IPS-15b (cell line): Measurements from ENCODE around the gene UQCR11.

ENCODE experiments used
- H3K27me3 ChIP-seq: one replicate; pipeline ENCODE4 v1.6.1; 2013; ENCODE audit warnings: low read length; ENCODE audit not compliant: control insufficient read depth, insufficient read depth
- H3K36me3 ChIP-seq: one replicate; pipeline ENCODE4 v1.6.1; 2013; ENCODE audit warnings: low read length; ENCODE audit not compliant: control insufficient read depth, insufficient read depth
- H3K4me1 ChIP-seq: one replicate; pipeline ENCODE4 v1.6.1; 2013; ENCODE audit warnings: mild to moderate bottlenecking, low read length; ENCODE audit not compliant: control insufficient read depth, insufficient read depth
- H3K4me3 ChIP-seq: one replicate; pipeline ENCODE4 v1.5.1; 2013; ENCODE audit warnings: low read depth, low read length
- H3K9ac ChIP-seq: one replicate; pipeline ENCODE4 v1.6.1; 2013; ENCODE audit warnings: low read depth, mild to moderate bottlenecking, low read length
- H3K9me3 ChIP-seq: one replicate; pipeline ENCODE4 v1.6.1; 2013; ENCODE audit warnings: mild to moderate bottlenecking, low read length; ENCODE audit not compliant: control insufficient read depth, insufficient read depth

The UQCR11 gene

DNA sequence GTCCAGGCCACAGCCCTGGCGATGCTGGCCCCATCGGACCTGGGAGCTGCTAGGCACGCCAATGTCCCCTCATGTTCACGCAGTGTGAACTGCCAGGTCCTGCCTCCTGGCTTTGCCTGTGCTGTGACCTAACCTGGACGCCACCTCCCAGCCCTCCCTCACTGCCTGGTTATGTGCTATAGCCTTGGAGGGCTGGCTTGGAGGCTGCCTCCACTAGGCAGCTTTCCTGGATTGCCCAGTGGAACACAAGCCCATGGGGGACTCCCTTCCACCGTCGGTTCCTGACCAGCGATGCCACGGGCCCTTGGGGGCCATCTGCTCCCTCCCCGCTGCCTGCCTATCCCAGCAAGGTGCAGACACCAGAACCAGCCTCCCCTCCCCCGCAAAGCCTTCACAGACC lies 15.2 kb upstream of the UQCR11 start:
- Histone ChIP-seq H3K27me3 (no peaks in the 10 kb centered on the region), H3K4me3 (no peak overlapping the region), H3K36me3 (peaks cover 72% of the 10 kb centered on the region), H3K9me3 (no peaks in the 10 kb centered on the region), H3K9ac (no peak overlapping the region), H3K4me1 (no peaks in the 10 kb centered on the region)

DNA sequence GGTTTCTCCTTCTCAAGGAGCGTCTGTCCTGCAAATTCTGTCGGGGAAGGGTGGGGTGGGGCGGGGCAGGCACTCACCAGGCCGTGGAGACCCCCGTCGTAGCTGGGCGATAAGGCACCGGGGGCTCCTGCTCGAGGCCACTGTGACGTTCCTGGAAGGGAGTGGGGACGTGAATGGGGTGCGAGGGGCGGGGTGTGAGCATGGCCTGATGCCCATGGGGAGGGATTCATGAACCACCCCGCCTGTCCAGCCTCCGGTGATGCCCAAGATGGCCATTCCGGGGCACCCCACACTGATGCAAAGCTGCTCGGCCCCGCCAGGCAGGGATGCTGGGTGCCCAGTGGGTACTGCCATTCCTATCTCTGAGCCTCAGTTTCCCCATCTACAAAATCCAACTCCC lies 14.4 kb upstream of the UQCR11 start:
- H3K4me1 ChIP-seq: no peaks in the 10 kb centered on the region
- H3K36me3 ChIP-seq: peaks cover 75% of the 10 kb centered on the region
- no peaks in the 10 kb centered on the region for H3K9me3 ChIP-seq
- no peak overlapping the region for H3K9ac ChIP-seq
- H3K4me3 ChIP-seq: no peak overlapping the region
- no peaks in the 10 kb centered on the region for H3K27me3 ChIP-seq

DNA sequence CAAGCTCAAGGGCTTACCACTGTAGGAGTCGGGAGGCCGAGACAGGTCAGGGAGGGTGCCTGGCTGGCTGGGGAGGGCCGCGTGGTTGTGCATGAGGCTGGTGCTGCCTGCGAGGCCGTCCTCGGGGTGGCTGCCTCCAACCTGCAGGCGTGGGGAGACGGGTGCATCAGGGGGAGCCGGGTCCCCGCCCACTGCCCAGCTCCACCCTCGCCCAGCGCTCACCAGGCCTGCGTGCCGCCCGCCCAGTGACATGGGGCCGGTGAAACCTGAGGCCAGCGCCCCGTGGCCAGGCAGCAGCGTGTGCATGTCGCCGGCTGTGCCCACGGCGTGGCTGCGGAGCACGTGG lies 13.8 kb upstream of the UQCR11 start:
- Histone ChIP-seq H3K9me3 (no peaks in the 10 kb centered on the region), H3K4me1 (no peaks in the 10 kb centered on the region), H3K4me3 (no peak overlapping the region), H3K9ac (no peak overlapping the region), H3K36me3 (peaks cover 80% of the 10 kb centered on the region), H3K27me3 (no peaks in the 10 kb centered on the region)

DNA sequence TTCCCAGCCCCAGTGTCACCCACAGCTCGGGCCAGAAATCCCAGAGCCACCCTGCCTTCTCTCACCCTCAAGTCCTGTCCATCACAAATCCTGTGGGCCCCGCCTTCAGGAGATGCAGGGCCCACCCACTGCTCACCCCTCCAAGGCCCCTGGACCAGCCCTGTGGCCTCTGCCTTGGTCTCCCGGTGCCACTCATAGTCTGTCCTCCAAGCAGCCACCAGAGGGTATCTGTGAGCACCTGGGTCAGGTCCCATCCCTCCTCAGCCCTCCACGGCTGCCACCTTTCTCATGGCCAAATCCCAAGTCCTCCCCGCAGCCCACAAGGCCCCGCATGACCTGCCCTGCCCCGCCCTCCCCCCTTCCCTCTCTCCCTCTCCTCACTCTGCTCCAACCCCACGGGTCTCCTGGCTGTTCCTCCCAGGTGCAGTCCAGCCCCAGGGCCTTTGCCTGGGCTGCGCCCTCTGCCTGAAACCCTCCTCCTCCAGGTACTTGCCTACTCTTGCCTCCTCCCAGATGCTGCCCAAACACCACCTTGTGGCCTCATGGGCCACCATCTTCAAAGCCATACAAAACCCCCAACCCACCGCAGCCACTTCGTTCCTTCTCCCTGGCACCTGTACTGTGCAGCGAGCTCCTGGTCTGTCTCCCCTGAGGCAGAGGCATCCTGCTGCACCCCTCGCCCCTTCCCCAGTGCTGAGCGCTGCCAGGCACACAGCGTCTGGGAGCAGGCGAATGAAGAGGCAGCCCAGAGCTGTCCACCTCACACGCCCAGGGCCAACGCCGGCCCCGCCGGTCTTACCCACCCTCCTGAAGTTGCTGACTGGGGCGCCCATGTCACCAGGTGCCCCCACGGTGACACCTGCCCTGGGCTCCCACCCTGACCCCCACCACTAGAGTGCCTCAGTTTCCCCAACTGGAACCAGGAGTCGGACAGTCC lies 13.2 kb upstream of the UQCR11 start:
- Histone ChIP-seq H3K9me3 (no peaks in the 10 kb centered on the region), H3K27me3 (no peaks in the 10 kb centered on the region), H3K9ac (no peak overlapping the region), H3K4me1 (no peaks in the 10 kb centered on the region), H3K36me3 (peaks cover 79% of the 10 kb centered on the region), H3K4me3 (no peak overlapping the region)

DNA sequence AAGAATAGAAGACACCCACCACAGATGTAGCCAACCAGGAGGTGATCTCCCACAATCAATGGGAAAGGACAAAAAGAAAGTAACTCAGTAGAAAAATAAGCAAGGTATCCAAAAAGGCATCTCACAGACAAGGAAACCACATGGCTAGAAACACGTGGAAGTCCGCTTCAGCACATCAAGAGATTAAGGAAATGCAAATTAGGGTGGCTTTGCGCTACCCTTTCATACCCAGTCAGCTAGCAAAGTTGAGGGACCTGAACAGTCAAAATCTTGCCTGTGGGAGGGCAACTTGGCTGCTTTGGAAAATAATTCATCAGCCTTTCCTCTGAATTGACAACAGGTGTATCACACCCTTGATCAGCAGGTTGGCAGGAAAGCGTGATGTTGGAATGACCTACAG lies 11.6 kb upstream of the UQCR11 start:
- Histone ChIP-seq H3K9me3 (no peaks in the 10 kb centered on the region), H3K4me3 (no peak overlapping the region), H3K4me1 (no peaks in the 10 kb centered on the region), H3K36me3 (peaks cover 84% of the 10 kb centered on the region), H3K27me3 (no peaks in the 10 kb centered on the region), H3K9ac (no peak overlapping the region)

DNA sequence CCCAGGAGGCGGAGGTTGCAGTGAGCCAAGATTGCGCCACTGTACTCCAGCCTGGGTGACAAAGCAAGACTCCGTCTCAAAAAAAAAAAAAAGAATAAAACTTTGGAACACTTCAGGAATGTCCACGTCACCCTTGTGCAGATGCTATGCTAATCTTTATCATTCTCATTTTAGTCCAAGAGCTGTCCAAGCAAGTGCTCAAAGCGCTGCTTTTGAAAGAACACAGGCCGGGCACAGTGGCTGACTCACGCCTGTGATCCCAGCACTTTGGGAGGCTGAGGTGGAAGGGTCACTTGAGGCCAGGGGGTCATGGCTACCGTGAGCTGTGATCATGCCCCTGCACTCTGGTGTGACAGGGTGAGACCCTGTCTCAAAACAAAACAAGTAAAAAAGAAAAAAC lies 11.1 kb upstream of the UQCR11 start:
- Histone ChIP-seq H3K4me3 (no peak overlapping the region), H3K36me3 (peaks cover 84% of the 10 kb centered on the region)

DNA sequence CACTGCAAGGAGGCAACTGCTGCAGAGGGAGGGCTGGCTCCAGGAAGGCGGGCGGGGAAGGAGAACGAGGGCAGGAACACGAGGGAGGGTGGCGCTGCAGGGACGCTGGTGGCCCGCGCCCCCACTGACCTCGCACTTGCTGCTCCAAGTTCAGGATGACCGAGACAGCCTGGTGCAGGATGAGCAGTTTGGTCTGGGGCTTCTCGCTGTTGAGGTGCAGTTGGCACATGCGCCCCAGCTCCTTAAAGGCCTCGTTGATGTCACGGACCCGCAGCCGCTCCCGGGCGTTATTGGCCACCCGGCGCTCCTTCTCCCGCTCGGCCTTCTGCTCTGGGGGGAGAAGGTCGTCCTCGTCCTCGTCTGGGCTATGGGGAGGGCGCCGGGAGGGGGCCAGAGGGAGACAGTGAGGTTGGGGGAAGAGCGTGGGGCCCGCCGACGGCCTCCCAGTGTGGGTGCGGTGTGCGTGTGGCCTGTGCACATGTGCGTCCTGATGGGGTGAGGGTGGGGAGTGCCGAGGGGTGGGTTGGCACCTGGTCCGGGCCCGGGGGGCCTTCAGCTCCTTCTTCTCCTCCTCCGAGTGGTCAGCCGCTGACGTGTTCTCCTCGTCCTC lies 10.0 kb upstream of the UQCR11 start:
- H3K27me3 ChIP-seq: no peaks in the 10 kb centered on the region
- H3K4me1 ChIP-seq: no peaks in the 10 kb centered on the region
- no peaks in the 10 kb centered on the region for H3K9me3 ChIP-seq
- no peak overlapping the region for H3K4me3 ChIP-seq
- H3K9ac ChIP-seq: no peak overlapping the region
- H3K36me3 ChIP-seq: peaks cover 79% of the 10 kb centered on the region

More for the DNA sequence above, 11.1 kb upstream of the UQCR11 start:
- H3K9me3 ChIP-seq: no peaks in the 10 kb centered on the region
- no peaks in the 10 kb centered on the region for H3K27me3 ChIP-seq
- no peak overlapping the region for H3K9ac ChIP-seq
- no peaks in the 10 kb centered on the region for H3K4me1 ChIP-seq

DNA sequence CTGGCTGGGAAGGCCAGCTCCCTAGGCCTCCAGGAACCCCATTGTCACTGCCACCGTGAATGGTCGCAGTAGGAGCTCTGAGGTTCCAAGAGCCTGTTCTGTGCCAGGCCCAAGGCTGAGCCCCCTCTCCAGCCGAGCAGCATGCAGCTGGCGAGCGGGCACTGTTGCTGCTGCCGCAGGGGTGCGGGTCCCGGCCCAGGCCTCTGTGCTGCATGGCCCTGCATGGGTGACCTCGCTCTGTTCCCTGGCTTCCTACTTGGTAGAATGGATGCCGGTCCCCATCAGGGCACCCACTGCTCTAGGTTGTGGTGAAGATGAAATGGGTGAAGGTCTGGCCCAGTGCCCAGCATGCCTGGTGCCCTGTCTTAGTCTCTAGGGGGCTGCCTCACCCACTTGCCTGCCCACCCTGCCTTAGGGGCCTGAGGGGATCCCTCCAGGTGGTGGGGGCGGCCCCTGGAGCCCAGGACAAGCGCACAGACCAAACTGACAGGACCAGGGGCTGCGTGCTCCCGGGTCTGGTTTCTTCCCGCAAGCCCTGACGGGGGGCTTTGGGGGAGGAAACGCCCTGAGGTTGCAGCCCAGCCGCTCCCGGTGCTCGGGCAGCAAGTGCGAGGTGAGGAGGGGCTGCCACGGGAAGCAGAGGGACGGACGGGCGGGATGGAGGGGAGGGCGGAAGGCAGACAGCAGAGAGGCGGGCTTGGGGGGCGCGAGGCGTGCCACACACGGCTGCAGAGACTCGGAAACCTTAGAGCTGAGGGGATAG lies 8.7 kb upstream of the UQCR11 start:
- no peak overlapping the region for H3K9ac ChIP-seq
- no peak overlapping the region for H3K4me3 ChIP-seq
- H3K4me1 ChIP-seq: no peaks in the 10 kb centered on the region
- no peaks in the 10 kb centered on the region for H3K27me3 ChIP-seq
- peaks cover 73% of the 10 kb centered on the region for H3K36me3 ChIP-seq
- H3K9me3 ChIP-seq: no peaks in the 10 kb centered on the region

DNA sequence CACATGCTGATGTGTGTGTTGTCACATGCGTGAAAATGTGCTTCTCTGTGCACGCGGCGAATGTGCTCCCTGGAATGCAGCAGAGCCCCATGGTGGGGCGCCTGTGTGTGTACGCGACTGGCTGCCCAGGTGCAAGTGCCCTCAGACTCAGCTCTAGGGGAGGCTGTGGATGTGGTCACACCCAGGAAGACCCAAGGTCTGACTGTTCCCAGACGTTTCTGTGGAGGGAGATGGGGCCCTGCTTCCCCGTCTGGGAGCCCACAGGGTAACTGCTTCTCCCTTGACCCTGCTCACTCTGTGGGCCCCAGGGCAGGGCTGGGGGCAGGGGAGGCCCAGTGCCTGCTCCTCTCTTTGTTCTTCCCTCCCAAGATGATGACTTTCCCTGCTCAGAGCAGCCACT lies 7.9 kb upstream of the UQCR11 start:
- Histone ChIP-seq H3K27me3 (no peaks in the 10 kb centered on the region), H3K36me3 (peaks cover 66% of the 10 kb centered on the region), H3K9me3 (no peaks in the 10 kb centered on the region), H3K4me3 (no peak overlapping the region), H3K4me1 (no peaks in the 10 kb centered on the region), H3K9ac (no peak overlapping the region)

DNA sequence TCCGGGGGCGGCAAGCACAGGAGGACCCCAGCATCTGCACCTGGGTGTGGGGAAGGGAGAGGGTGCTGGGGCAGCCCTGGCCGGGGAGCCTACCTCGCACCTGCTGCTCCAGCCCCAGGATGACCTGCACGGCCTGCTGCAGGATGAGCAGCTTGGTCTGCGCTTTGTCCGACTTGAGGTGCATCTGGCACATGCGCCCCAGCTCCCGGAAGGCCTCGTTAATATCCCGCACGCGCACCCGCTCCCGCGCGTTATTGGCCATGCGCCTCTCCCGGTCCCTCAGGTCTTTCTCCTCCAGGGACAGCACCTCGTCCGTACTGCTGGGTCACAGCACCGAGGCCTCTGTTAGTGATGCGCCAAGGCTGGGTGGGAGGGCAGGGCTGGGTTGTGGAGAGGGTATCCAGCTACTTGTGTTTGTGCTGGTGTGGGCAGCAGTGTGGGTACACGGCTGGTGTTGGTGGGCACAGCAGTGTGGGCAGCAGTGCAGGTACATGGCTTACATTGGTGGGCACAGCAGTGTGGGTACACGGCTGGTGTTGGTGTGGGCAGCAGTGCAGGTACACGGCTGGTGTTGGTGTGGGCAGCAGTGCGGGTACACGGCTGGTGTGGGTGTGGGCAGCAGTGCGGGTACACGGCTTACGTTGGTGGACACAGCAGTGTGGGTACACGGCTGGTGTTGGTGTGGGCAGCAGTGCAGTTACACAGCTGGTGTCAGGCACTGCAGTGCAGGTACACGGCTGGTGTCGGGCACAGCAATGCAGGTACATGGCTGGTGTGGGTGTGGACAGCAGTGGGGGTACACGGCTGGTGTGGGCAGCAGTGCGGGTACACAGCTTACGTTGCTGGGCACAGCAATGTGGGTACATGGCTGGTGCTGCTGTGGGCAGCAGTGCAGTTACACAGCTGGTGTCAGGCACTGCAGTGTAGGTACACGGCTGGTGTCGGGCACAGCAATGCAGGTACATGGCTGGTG lies 7.1 kb upstream of the UQCR11 start:
- Histone ChIP-seq H3K27me3 (no peaks in the 10 kb centered on the region), H3K9ac (no peak overlapping the region), H3K4me1 (no peaks in the 10 kb centered on the region), H3K4me3 (no peak overlapping the region), H3K9me3 (no peaks in the 10 kb centered on the region), H3K36me3 (peaks cover 60% of the 10 kb centered on the region)

DNA sequence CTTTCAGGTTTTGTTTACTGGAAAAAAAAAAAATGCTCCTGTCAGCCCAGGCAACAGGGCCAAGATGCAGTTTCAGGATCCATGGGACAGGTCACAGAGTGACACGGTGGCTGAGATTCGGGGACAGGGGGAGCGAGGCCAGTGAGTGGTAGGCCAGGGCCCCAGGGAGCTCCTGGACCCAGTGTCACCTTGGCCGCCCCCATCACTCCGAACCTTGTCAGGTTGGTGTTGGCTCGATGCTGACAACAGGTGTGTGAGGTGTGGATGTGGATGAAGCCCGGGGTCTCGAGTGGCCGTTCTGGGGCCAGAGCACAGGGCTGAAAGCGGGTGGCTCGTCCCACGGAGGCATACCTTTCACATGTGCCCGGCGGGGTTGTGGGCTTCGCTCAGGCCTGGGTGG lies 6.1 kb upstream of the UQCR11 start:
- no peaks in the 10 kb centered on the region for H3K9me3 ChIP-seq
- H3K9ac ChIP-seq: no peak overlapping the region
- peaks cover 55% of the 10 kb centered on the region for H3K36me3 ChIP-seq
- H3K4me3 ChIP-seq: no peak overlapping the region
- H3K27me3 ChIP-seq: no peaks in the 10 kb centered on the region
- no peaks in the 10 kb centered on the region for H3K4me1 ChIP-seq
